PC-9 (cell line): ENCODE measurements around the gene ACP2. TPM values are rescaled to one million over a fixed set of nuclear protein-coding genes. Genes with fewer than 3 reads are reported as not detected.

Experiments
- Bru-seq: library from RNA; stranded (reverse); fragments of 400-500 nt; gene quantifications from one replicate; lab custom pipeline; 2021; lab: Mats Ljungman, UMichigan
- BruChase-seq, 2 experiments: library from RNA; stranded (reverse); fragments of 400-500 nt; gene quantifications; one replicate each; lab custom pipeline; 2021; lab: Mats Ljungman, UMichigan
- BruUV-seq: library from RNA; stranded (reverse); fragments of 400-500 nt; replicated peaks from 2 replicates; lab custom pipeline; 2021; lab: Mats Ljungman, UMichigan
- CTCF ChIA-PET: fragments of 300-600 bp; sonication (Branson Sonifier 250); formaldehyde crosslinking; loops from one replicate; lab custom pipeline; 2022; ENCODE audit warnings: antibody characterized with exemption; lab: Charles Lee
- POLR2A ChIA-PET: fragments of 300-600 bp; sonication (Branson Sonifier 250); formaldehyde crosslinking; loops from one replicate; lab custom pipeline; 2022; ENCODE audit warnings: antibody characterized with exemption; ENCODE audit not compliant: unreplicated experiment; lab: Charles Lee
- DNase-seq, 2 experiments: peaks; one replicate each; pipeline versions ENCODE4 v3.0.0 to v3.0.0-alpha.2; 2015 to 2022; ENCODE audit warnings: mixed read lengths in 1 of 2
- H2AFZ ChIP-seq: fragments of 200-600 bp; sonication (generic); 2 replicates; pipeline ENCODE4 v1.8.1; 2017; ENCODE audit warnings: antibody characterized with exemption
- H3F3A ChIP-seq: fragments of 200-600 bp; sonication (generic); 2 replicates; pipeline ENCODE4 v1.8.1; 2017; ENCODE audit warnings: antibody characterized with exemption, mild to moderate bottlenecking, low read depth; ENCODE audit not compliant: insufficient read depth
- H3K27ac ChIP-seq: fragments of 200-600 bp; sonication (generic); 2 replicates; pipeline ENCODE4 v1.6.1; 2016; ENCODE audit warnings: mixed run types
- H3K27me3 ChIP-seq: fragments of 200-600 bp; sonication (generic); 2 replicates; pipeline ENCODE4 v1.6.1; 2016; ENCODE audit warnings: low read depth, mixed run types; ENCODE audit not compliant: insufficient read depth
- H3K36me3 ChIP-seq: fragments of 200-600 bp; sonication (generic); 2 replicates; pipeline ENCODE4 v1.6.1; 2016; ENCODE audit warnings: low read depth, mixed run types
- H3K4me1 ChIP-seq: fragments of 200-600 bp; sonication (generic); replicated peaks from 2 replicates; pipeline ENCODE4 v1.6.1; 2016; ENCODE audit warnings: mixed run types; ENCODE audit not compliant: insufficient read depth
- H3K4me2 ChIP-seq: fragments of 200-600 bp; sonication (generic); 2 replicates; pipeline ENCODE4 v1.6.1; 2017; ENCODE audit warnings: mixed run types
- H3K4me3 ChIP-seq: fragments of 200-600 bp; sonication (generic); 2 replicates; pipeline ENCODE4 v1.6.1; 2016; ENCODE audit warnings: mixed run types
- H3K79me2 ChIP-seq: fragments of 200-600 bp; sonication (generic); 2 replicates; pipeline ENCODE4 v1.6.1; 2017; ENCODE audit warnings: low read depth, mixed run types
- H3K9me2 ChIP-seq: fragments of 200-600 bp; sonication (generic); 2 replicates; pipeline ENCODE4 v1.8.1; 2017; ENCODE audit warnings: mild to moderate bottlenecking; ENCODE audit not compliant: insufficient read depth
- H3K9me3 ChIP-seq: fragments of 200-600 bp; sonication (generic); 2 replicates; pipeline ENCODE4 v1.8.1; 2016; ENCODE audit warnings: low read depth; ENCODE audit not compliant: insufficient read depth
- H4K20me1 ChIP-seq: fragments of 200-600 bp; sonication (generic); 2 replicates; pipeline ENCODE4 v1.8.1; 2017; ENCODE audit not compliant: insufficient read depth
- CTCF ChIP-seq: fragments of 200-600 bp; sonication (generic); conservative IDR thresholded peaks from 2 replicates; pipeline ENCODE4 v1.6.1; 2017; ENCODE audit warnings: mixed run types, antibody characterized with exemption, mild to moderate bottlenecking, moderate library complexity
- EZH2 ChIP-seq: fragments of 200-600 bp; sonication (generic); IDR thresholded peaks from 2 replicates; pipeline ENCODE4 v1.8.0; 2017; ENCODE audit warnings: antibody characterized with exemption, low read depth
- intact Hi-C: fragments of 100-400 bp; cut with micrococcal nuclease; formaldehyde crosslinking; loops from one replicate; pipeline ENCODE4 v1.10.0; 2022; ENCODE audit not compliant: unreplicated experiment
- long read RNA-seq: library from polyadenylated mRNA; stranded (forward); transcript quantifications from one replicate; pipeline ENCODE4 v2.0.0, GENCODE V29; 2022
- total RNA-seq: library from RNA; stranded (reverse); gene quantifications from 2 replicates; pipeline ENCODE4 v1.2.3, GENCODE V29; 2021

Gene ACP2, protein sequence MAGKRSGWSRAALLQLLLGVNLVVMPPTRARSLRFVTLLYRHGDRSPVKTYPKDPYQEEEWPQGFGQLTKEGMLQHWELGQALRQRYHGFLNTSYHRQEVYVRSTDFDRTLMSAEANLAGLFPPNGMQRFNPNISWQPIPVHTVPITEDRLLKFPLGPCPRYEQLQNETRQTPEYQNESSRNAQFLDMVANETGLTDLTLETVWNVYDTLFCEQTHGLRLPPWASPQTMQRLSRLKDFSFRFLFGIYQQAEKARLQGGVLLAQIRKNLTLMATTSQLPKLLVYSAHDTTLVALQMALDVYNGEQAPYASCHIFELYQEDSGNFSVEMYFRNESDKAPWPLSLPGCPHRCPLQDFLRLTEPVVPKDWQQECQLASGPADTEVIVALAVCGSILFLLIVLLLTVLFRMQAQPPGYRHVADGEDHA
- total RNA-seq (20.4 and 24.1 TPM in 2 replicates), Bru-seq, nascent RNA (percentile 55 among the genes with signal in this experiment), BruChase-seq, experiment 1, labeled RNA remaining after a 2-hour chase (percentile 46 among the genes with signal in this experiment), BruChase-seq, experiment 2, labeled RNA remaining after a 6-hour chase (percentile 59 among the genes with signal in this experiment)
- long read RNA-seq, transcript ACP2-201 (11 exons, 2,203 nt) = major isoform, 5 of 8 reads
- long read RNA-seq, partial matches to known transcripts = 0 of 8 reads
- long read RNA-seq, other reads (novel, unspliced or antisense) = 3 of 8 reads

GRCh38 chr11:47248664-47249377 lies at the start of gene ACP2:
Gene ACP2 (minus strand): TSS chr11:47248814. CDS start chr11:47248789, 25 bp downstream.
- H3K4me1 ChIP-seq = peaks cover 33% of the 10 kb centered on the region
- H3K27ac ChIP-seq = peak within 1 kb of the TSS; percentile 33
- ChIA-PET CTCF (interaction anchor here (0.8 to 1.6 kb wide), 6 partner anchors 9 to 106 kb away, joined by 3 to 7 read pairs (median 4); partner anchors contain the start of gene NR1H3), POLR2A (interaction anchor here (0.5 to 1.4 kb wide), 9 partner anchors 9 to 345 kb away, joined by 3 to 15 read pairs (median 5); partner anchors contain the start of gene NR1H3)
- peaks cover 7% of the 10 kb centered on the region for H3F3A ChIP-seq
- H3K79me2 ChIP-seq = peaks cover 44% of the 10 kb centered on the region
- H3K4me2 ChIP-seq = peak within 1 kb of the TSS; percentile 99
- intact Hi-C loops = loop anchor here (1.0 to 2.0 kb wide), 2 partner anchors 64 to 72 kb away; partner anchors contain the start of gene ARFGAP2
- TF ChIP-seq EZH2 (no peak), CTCF (no peak; the same call in 1 of the 2 replicates)
- H3K9me2 ChIP-seq = no peaks in the 10 kb centered on the region
- peak within 1 kb of the TSS; percentile 74 for H3K4me3 ChIP-seq
- H3K27me3 ChIP-seq = no peaks in the 10 kb centered on the region
- no peaks in the 10 kb centered on the region for H3K9me3 ChIP-seq
- BruUV-seq = TSS peak; percentile 79
- no peaks in the 10 kb centered on the region for H3K36me3 ChIP-seq
- H4K20me1 ChIP-seq = no peaks in the 10 kb centered on the region
- DNase-seq = peak; percentile 77 to 88
- H2AFZ ChIP-seq = peak within 1 kb of the TSS; percentile 99

- no peak overlapping the region for H3K4me3 ChIP-seq
- TF ChIP-seq EZH2 = no peak
- no peak for TF ChIP-seq CTCF
- intact Hi-C loops = no loop called here
- no peaks in the 10 kb centered on the region for H4K20me1 ChIP-seq
- no peaks in the 10 kb centered on the region for H3K79me2 ChIP-seq
- H3K4me2 ChIP-seq = no peak overlapping the region
- no peaks in the 10 kb centered on the region for H3K27me3 ChIP-seq
- peaks cover 9% of the 10 kb centered on the region; the same call in 1 of the 2 replicates for H3F3A ChIP-seq
- H3K9me3 ChIP-seq = no peaks in the 10 kb centered on the region
- no TSS peak for BruUV-seq
- H3K4me1 ChIP-seq = no peaks in the 10 kb centered on the region
- ChIA-PET CTCF (interaction anchor here (0.7 kb wide), 1 partner anchor 59 kb away, joined by 3 read pairs; no protein-coding TSS in a partner anchor), POLR2A (no interaction called here)
- peaks cover 28% of the 10 kb centered on the region for H3K36me3 ChIP-seq
- H3K27ac ChIP-seq = no peak overlapping the region
- no peak for DNase-seq
- H3K9me2 ChIP-seq = no peaks in the 10 kb centered on the region
- H2AFZ ChIP-seq = no peak overlapping the region
These were observed 47.4 kb upstream of the ACP2 start for GRCh38 chr11:47296045-47296444.
